Endodermal cell (in vitro differentiated cells): ENCODE data around the gene KIDINS220. TPM values are rescaled to one million over a fixed set of nuclear protein-coding genes. Genes with fewer than 3 reads are reported as not detected.

Source experiments
- DNase-seq: peaks from one replicate; pipeline ENCODE4 v3.0.0-alpha.2; 2017
- H3K27ac ChIP-seq: 2 replicates; pipeline ENCODE4 v1.5.1; 2013; ENCODE audit warnings: mild to moderate bottlenecking, low read depth, low read length, moderate library complexity
- H3K27me3 ChIP-seq: 2 replicates; pipeline ENCODE4 v1.6.1; 2013; ENCODE audit warnings: mild to moderate bottlenecking, low read length, moderate library complexity; ENCODE audit not compliant: insufficient read depth, control insufficient read depth, poor library complexity, severe bottlenecking
- H3K36me3 ChIP-seq: 2 replicates; pipeline ENCODE4 v1.7.0; 2013; ENCODE audit warnings: mild to moderate bottlenecking, low read length, moderate library complexity; ENCODE audit not compliant: control insufficient read depth, insufficient read depth
- H3K4me1 ChIP-seq: one replicate; pipeline ENCODE4 v1.7.0; 2013; ENCODE audit warnings: low read length; ENCODE audit not compliant: control insufficient read depth, insufficient read depth
- H3K4me3 ChIP-seq: 2 replicates; pipeline ENCODE4 v1.5.1; 2013; ENCODE audit warnings: mild to moderate bottlenecking, low read length, moderate library complexity
- H3K9ac ChIP-seq: 2 replicates; pipeline ENCODE4 v1.6.1; 2013; ENCODE audit warnings: mild to moderate bottlenecking, low read length, moderate library complexity; ENCODE audit not compliant: poor library complexity, severe bottlenecking; ENCODE audit errors: extremely low read depth
- H3K9me3 ChIP-seq: 2 replicates; pipeline ENCODE4 v1.6.1; 2013; ENCODE audit warnings: mild to moderate bottlenecking, low read length, moderate library complexity; ENCODE audit not compliant: control insufficient read depth
- H3K27ac Mint-ChIP-seq: 2 replicates; pipeline ENCODE4 v1.8.0; 2020; ENCODE audit warnings: mixed read lengths
- H3K27me3 Mint-ChIP-seq: 2 replicates; pipeline ENCODE4 v1.8.0; 2021; ENCODE audit warnings: mild to moderate bottlenecking, mixed read lengths; ENCODE audit not compliant: insufficient read depth
- H3K36me3 Mint-ChIP-seq: 2 replicates; pipeline ENCODE4 v1.8.0; 2020; ENCODE audit warnings: low read depth, mixed read lengths
- H3K4me1 Mint-ChIP-seq: 2 replicates; pipeline ENCODE4 v1.8.0; 2020; ENCODE audit warnings: mixed read lengths
- H3K4me3 Mint-ChIP-seq: 2 replicates; pipeline ENCODE4 v1.8.0; 2020; ENCODE audit warnings: mild to moderate bottlenecking, moderate library complexity, mixed read lengths
- H3K9me3 Mint-ChIP-seq: 2 replicates; pipeline ENCODE4 v1.8.0; 2020; ENCODE audit warnings: mild to moderate bottlenecking, mixed read lengths
- WGBS, 2 experiments: methylation state at CpG; one replicate each; pipeline versions ENCODE4 v1.1.5 to v1.1.7; 2013; ENCODE audit warnings: missing lambda C conversion rate in 2 of 2, mixed read lengths in 1 of 2; ENCODE audit not compliant: insufficient coverage in 1 of 2, insufficient read length in 1 of 2; 5-methylcytosine and 5-hydroxymethylcytosine counted together
- total RNA-seq, 2 donors: library from RNA; stranded (reverse); fragmentation: NEBNext Ultra II Directional in 1 of 2; extraction: Animal tissue kit (Norgen Biotek cat#: 25700) in 1 of 2; gene quantifications; 2 replicates in 1 of 2; 3 replicates in 1 of 2; pipeline ENCODE4 v1.2.1, GENCODE V29; 2021
- TF ChIP-seq, protein P1 (sequence below): fragments of 200-600 bp; sonication (generic); conservative IDR thresholded peaks from 2 replicates; pipeline ENCODE4 v1.5.0; 2021; ENCODE audit warnings: antibody characterized with exemption, mild to moderate bottlenecking

KIDINS220 gene
- total RNA-seq, 2 donors from 2014 or later: 33.8 to 35.2 TPM

DNA sequence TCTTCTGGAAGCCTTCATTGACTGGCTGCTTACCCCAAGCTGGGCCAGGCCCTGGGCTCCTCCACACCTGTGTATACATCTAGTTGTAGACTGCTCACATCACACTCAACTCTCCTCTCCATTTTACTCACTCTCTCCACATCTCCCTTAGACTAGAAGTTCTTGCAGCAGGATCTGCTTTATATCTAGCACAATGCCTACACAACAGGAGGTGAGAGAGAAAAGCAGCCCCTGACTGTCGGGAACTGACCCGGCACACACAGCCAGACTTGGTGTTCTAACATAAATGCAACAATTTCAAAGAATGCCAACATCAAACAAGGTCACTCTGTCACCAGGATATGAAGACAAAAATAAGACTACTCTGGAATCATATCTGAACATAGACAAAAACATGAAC lies 5.9 kb downstream of the KIDINS220 start:
- TF ChIP-seq, protein P1, sequence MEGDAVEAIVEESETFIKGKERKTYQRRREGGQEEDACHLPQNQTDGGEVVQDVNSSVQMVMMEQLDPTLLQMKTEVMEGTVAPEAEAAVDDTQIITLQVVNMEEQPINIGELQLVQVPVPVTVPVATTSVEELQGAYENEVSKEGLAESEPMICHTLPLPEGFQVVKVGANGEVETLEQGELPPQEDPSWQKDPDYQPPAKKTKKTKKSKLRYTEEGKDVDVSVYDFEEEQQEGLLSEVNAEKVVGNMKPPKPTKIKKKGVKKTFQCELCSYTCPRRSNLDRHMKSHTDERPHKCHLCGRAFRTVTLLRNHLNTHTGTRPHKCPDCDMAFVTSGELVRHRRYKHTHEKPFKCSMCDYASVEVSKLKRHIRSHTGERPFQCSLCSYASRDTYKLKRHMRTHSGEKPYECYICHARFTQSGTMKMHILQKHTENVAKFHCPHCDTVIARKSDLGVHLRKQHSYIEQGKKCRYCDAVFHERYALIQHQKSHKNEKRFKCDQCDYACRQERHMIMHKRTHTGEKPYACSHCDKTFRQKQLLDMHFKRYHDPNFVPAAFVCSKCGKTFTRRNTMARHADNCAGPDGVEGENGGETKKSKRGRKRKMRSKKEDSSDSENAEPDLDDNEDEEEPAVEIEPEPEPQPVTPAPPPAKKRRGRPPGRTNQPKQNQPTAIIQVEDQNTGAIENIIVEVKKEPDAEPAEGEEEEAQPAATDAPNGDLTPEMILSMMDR: no peak
- Histone ChIP-seq H3K27ac (no peak overlapping the region), H3K27me3 (no peaks in the 10 kb centered on the region), H3K4me1 (no peaks in the 10 kb centered on the region), H3K4me3 (no peak overlapping the region), H3K9me3 (no peaks in the 10 kb centered on the region), H3K9ac (no peak overlapping the region), H3K36me3 (peaks cover 4% of the 10 kb centered on the region)
- no peaks in the 10 kb centered on the region for H3K27me3 Mint-ChIP-seq
- H3K4me1 Mint-ChIP-seq: peaks cover 26% of the 10 kb centered on the region
- H3K9me3 Mint-ChIP-seq: no peaks in the 10 kb centered on the region
- DNase-seq: no peak
- 75% methylated on average over 2 of the region's 2 CpGs; no CpG with 5 or more reads in 1 of the 2 experiments for WGBS, 2 experiments
- H3K27ac Mint-ChIP-seq: no peak overlapping the region
- peaks cover 6% of the 10 kb centered on the region for H3K36me3 Mint-ChIP-seq
- H3K4me3 Mint-ChIP-seq: no peak overlapping the region

DNA sequence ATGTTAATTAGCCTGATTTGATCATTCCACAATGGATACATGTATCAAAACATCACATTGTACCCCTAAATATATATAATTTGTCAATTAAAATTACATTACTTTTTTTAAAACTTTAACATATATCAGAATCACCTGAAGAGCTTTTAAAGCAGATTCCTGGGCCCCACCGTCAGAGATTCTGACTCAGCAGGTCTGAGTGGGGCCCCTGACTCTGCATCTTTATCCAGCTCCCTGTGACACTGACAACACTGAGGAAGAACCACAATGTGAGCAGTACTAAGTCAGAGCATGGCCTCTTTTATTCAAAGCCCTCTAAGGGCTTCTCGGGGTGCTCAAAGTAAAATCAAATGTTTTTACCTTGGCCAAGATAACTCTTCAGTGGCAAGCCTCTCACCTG lies 9.7 kb downstream of the KIDINS220 start:
- H3K9me3 ChIP-seq: no peaks in the 10 kb centered on the region
- Mint-ChIP-seq H3K27me3 (no peaks in the 10 kb centered on the region), H3K9me3 (no peaks in the 10 kb centered on the region), H3K4me1 (peaks cover 9% of the 10 kb centered on the region), H3K4me3 (no peak overlapping the region), H3K36me3 (peaks cover 19% of the 10 kb centered on the region), H3K27ac (no peak overlapping the region)
- TF ChIP-seq, protein P1: no peak
- no peak overlapping the region for H3K9ac ChIP-seq
- no peak for DNase-seq
- peaks cover 26% of the 10 kb centered on the region for H3K36me3 ChIP-seq
- 93 to 100% methylated on average over 2 of the region's 2 CpGs for WGBS, 2 experiments
- H3K4me1 ChIP-seq: no peaks in the 10 kb centered on the region
- H3K4me3 ChIP-seq: no peak overlapping the region
- no peaks in the 10 kb centered on the region for H3K27me3 ChIP-seq
- no peak overlapping the region for H3K27ac ChIP-seq

DNA sequence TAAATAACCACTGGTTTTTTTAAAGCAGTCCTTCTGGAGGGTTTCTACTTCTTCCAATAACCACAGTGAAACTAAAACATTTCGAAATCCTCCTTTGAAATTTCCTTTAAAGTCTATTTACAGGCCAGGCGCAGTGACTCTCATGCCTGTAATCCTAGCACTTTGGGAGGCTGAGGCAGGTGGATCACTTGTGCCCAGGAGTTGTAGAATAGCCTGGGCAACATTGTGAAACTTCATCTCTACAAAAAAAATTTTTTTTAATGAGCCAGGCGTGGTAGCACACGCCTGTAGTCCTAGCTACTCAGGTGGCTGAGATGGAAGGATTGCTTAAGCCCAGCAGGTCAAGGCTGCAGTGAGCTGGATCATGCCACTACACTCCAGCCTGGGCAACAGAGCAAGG lies 15.2 kb downstream of the KIDINS220 start:
- no peaks in the 10 kb centered on the region for H3K4me1 Mint-ChIP-seq
- H3K27me3 ChIP-seq: no peaks in the 10 kb centered on the region
- no peaks in the 10 kb centered on the region for H3K4me1 ChIP-seq
- TF ChIP-seq, protein P1: no peak
- H3K36me3 Mint-ChIP-seq: peaks cover 21% of the 10 kb centered on the region
- H3K9me3 ChIP-seq: no peaks in the 10 kb centered on the region
- peaks cover 42% of the 10 kb centered on the region for H3K36me3 ChIP-seq
- H3K4me3 Mint-ChIP-seq: no peak overlapping the region
- H3K4me3 ChIP-seq: no peak overlapping the region
- no peak overlapping the region for H3K9ac ChIP-seq
- 93 to 100% methylated on average over 4 of the region's 4 CpGs for WGBS, 2 experiments
- no peaks in the 10 kb centered on the region for H3K9me3 Mint-ChIP-seq
- no peak overlapping the region for H3K27ac Mint-ChIP-seq
- H3K27ac ChIP-seq: no peak overlapping the region
- no peak for DNase-seq
- H3K27me3 Mint-ChIP-seq: no peaks in the 10 kb centered on the region
